NCI-H2196 treated with DMSO at 0.1 percent for 48 hours (cell line): ENCODE measurements around the gene GUCA1A.

ENCODE experiments used
- DNase-seq: peaks from one replicate; lab custom pipeline; 2025; ENCODE audit not compliant: unreplicated experiment; lab: John Stamatoyannopoulos, UW

Gene GUCA1A

DNA sequence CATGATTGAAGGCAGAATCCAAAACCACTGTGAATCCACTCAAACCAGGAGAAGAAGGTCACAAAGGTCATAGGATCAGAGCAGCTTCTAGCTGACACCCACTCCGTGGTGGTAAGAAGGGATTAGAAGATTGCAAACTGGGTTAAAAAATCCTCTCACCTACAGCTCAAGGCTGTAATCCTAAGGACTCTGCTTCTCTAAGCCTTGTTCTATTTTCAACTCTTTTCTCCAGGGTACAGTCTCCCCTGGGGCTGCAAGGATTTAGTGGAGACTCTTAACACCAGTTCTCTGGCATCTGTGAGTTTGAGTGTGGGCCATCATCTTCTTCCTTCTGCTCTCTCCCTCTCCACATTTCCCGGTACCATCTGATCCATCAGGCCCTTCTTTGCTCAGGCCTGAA, at the start of gene GUCA1A:
GUCA1A (plus strand) TSS at position 264 of the 400 bp plus-strand sequence. CDS start 250 bp downstream, outside the sequence.
- DNase-seq, result no peak

GRCh38 chr6:42123379-42124103, 49.6 kb upstream of the GUCA1A start:
- DNase-seq, result no peak

DNA sequence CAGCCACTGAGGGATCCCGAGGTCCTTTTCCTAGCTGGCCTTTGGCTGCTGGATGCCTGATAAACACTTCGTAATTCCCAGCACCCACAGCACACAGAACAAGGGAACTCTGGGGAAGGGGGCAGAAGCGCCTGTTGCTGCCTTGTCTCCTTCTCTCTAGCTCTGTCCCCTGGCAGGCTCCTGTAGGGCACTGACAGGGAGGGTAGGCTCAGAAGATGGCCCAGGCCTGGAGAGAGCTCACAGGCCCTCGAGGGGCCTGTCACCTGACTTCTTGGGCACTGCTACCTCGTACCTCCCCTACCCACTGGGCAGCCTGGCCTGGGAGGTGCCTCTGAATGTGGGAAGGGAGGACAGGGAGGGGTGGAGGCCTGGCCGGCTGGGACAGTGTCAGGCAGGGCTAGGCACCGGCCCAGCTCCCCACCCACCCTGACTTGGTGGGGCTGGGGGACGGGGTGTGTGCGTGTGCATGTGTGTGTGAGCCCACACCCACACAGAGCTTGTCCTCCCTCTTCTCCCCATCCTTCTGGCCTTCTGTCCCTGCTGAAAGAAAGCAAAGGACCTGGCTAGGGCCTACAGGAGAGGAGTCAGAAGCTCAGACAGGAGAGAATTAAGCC, 48.8 kb upstream of the GUCA1A start:
- DNase-seq, result no peak

GRCh38 chr6:42125231-42125630, 47.9 kb upstream of the GUCA1A start:
- no peak for DNase-seq

GRCh38 chr6:42125663-42126062, 47.5 kb upstream of the GUCA1A start:
- DNase-seq, result no peak

DNA sequence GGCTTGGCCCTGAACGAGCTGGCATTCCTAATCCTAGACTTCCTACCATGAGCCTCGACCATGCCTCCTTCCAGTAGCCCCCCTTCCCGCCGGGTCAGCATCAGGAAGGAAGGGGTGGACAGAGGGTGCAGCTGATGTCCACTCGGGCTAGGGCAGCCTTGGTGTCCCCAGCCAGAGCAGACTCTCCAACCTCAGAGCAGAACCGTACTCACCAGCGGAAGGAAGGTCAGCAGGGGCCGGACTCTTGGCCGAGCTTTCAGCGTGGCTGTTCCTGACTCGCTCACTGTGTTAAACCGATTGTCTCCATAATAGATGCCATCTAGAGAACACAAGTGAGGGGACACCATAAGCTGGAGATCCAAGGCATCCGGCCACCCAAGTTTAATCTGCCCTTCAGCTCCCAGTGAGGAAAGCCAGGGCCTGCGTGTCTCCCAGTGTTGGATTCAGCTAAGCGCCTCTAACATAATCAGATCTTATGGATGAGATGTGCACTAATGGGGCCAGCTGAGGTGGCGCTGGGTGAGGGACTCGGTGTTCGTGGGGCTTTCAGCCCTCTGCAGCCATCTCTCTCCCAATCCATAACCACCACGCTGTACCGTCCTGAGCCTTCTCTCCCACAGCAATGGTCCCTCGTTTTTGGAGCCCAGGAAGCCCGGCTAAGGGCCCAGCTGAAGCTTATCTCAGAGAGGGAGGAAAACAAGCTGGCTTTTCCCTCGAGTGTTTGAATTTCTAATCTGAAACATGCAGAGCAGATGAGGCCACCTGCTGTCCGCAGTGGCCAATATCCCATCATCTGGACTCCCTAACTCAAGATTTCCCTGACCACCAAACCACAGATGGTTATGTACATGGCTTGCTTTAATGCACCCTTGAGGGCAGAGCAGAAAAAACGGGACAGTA, 44.5 kb upstream of the GUCA1A start:
- no peak for DNase-seq

GRCh38 chr6:42129360-42129676, 43.8 kb upstream of the GUCA1A start:
- no peak for DNase-seq

DNA sequence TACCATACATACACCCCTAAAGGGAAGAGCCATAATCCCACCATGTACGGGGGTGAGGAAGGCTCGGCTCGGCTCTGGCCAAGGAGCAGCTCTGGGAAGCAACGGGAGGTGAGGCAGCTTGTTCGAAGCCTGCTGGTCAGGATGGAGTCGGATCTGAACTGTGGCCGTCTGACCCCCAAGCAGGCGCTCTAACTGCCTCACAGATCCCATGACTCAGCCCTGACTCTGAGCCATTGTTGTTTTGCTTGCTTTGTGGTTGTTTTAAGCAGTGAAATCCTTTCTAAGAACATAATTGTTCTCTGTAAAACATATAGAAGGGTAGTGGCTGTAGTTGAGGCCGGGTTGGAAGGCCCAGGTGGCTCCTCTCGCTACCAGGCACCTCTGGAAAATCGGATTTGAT, 41.6 kb upstream of the GUCA1A start:
- no peak for DNase-seq

DNA sequence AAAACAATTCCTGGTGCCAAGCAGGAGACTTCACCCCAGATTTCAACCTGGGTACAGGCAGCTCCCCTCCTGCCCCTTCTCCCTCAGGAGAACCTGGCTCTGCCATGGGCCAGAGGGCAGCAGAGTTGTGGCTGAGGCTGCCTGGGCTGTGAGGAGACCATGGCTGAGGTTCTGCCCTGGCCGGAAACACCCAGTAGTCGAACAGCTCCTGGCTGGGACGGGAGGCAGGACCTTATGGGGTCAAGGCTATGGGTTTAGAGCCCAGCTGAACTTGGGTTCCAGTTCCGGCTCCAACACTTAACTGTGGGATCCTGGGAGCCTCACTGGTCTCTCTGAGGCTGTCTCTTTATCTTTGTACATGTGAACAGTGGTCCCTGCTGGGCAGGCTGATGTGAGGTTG, 39.2 kb upstream of the GUCA1A start:
- DNase-seq, result no peak

DNA sequence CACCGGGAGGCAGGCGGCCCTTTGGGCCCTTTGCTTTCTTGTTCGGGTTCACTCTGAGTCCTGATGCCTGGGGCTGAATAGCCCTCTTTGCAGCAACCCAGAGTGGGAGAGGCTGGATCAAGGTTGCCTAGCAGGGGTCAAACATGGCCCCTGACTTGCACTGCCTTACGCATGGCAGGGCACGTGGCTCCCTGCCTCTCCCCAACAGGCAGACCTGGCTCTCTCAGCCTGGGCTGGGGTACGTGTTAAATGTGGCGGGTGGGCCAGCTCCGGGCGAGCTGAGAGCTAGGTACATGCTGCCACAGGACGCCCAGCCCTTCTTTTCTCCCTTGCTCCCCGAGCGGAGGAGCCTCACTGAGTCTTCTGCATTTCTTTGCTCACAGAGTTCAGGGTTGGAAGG, 38.0 kb upstream of the GUCA1A start:
- DNase-seq, result no peak

DNA sequence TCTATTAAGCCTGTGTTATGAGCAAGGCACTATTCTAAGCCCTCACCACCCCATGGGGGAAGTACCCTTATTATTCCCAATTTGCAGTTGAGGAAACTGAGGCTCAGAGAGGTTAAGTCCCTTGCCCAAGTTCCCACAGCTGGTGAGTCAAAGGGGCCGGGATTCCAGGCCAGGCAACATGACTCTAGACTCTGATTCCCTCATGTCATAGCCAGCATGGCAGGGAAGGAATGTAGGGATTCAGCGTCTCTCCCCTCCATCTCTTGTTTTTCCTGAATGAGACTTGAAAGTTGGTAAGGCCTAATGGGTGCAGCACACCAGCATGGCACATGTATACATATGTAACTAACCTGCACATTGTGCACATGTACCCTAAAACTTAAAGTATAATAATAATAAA, 37.4 kb upstream of the GUCA1A start:
- no peak for DNase-seq

- DNase-seq, result no peak
Measured at GRCh38 chr6:42136508-42137193, 36.5 kb upstream of the GUCA1A start.

DNA sequence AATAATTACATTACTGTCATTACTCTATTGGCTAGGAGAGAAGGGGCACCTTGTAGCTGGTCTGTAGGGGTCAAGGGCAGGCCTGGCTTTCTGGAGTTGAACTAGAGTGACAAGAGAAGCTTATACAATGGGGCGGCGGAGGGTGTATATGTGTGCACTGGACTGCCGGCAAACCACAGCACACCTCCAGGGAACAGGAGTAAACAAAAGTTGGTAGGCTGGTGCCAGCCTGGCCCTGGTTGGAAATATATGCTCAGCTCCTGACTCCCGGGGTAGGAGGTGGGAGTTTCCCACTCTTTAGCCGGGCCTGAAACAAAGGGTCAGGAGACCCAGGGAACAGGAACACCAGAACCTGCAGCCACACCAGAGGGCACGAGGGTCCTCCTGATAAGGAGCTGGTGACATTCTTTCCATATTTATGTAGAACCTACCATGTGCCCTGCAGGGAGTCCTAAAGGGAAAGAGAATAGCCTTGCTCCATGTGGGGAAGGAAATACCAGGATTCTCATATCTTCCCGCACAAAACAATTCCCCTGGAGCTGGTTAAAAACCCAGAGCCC, 35.9 kb upstream of the GUCA1A start:
- DNase-seq, result no peak

DNA sequence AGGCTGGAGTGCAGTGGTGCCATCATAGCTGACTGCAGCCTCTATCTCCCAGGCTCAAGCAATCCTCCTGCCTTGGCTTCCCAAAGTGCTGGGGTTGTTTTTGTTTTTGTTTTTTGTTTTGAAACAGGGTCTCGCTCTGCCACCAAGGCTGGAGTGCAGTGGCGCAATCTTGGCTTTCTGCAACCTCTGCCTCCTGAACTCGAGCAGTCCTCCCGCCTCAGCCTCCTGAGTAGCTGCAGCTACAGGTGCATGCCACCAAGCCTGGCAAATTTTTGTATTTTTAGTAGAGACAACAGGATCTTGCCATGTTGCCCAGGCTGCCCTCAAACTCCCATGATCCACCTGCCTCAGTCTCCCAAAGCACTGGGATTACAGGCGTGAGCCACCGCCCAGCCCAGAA, 35.0 kb upstream of the GUCA1A start:
- DNase-seq, result no peak

GRCh38 chr6:42138630-42139619, 34.2 kb upstream of the GUCA1A start:
- no peak for DNase-seq

- no peak for DNase-seq
Measured at GRCh38 chr6:42140032-42140431, 33.1 kb upstream of the GUCA1A start.

GRCh38 chr6:42140756-42141602, 32.2 kb upstream of the GUCA1A start:
- no peak for DNase-seq

GRCh38 chr6:42141603-42142117, 31.5 kb upstream of the GUCA1A start:
- no peak for DNase-seq
